Parathyroid adenoma (tissue), 2 donors: ENCODE results near the gene CAMK2B.

Source experiments
- H2AFZ ChIP-seq: fragments of 300-600 bp; sonication (generic); one replicate; pipeline ENCODE4 v1.7.0; 2017; ENCODE audit warnings: antibody characterized with exemption, mild to moderate bottlenecking
- H3K27ac ChIP-seq: fragments of 300-600 bp; sonication (generic); one replicate; pipeline ENCODE4 v1.7.0; 2017
- H3K27me3 ChIP-seq: fragments of 300-600 bp; sonication (generic); one replicate; pipeline ENCODE4 v1.7.0; 2017; ENCODE audit warnings: low read length; ENCODE audit not compliant: control insufficient read depth, insufficient read depth
- H3K36me3 ChIP-seq: fragments of 300-600 bp; sonication (generic); one replicate; pipeline ENCODE4 v1.7.0; 2017; ENCODE audit warnings: low read length; ENCODE audit not compliant: control insufficient read depth, insufficient read depth
- H3K4me1 ChIP-seq: fragments of 300-600 bp; sonication (generic); one replicate; pipeline ENCODE4 v1.7.0; 2017; ENCODE audit warnings: control low read depth
- H3K4me2 ChIP-seq: fragments of 300-600 bp; sonication (generic); one replicate; pipeline ENCODE4 v1.7.0; 2017; ENCODE audit warnings: low read length
- H3K4me3 ChIP-seq: fragments of 300-600 bp; sonication (generic); one replicate; pipeline ENCODE4 v1.7.0; 2017; ENCODE audit warnings: low read depth, low read length
- H3K79me2 ChIP-seq: fragments of 300-600 bp; sonication (generic); one replicate; pipeline ENCODE4 v1.7.0; 2017; ENCODE audit warnings: control low read depth
- H3K9ac ChIP-seq: fragments of 300-600 bp; sonication (generic); one replicate; pipeline ENCODE4 v1.7.0; 2017; ENCODE audit warnings: mild to moderate bottlenecking
- H3K9me3 ChIP-seq: fragments of 300-600 bp; sonication (generic); one replicate; pipeline ENCODE4 v1.7.0; 2017; ENCODE audit warnings: low read length; ENCODE audit not compliant: control insufficient read depth
- TF ChIP-seq, protein P1 (sequence below): fragments of 300-600 bp; sonication (generic); IDR thresholded peaks from one replicate; pipeline ENCODE4 v1.7.0; 2017; ENCODE audit warnings: antibody characterized with exemption, mild to moderate bottlenecking
- donor health status: primary hyperparathyroidism.

Gene CAMK2B

GRCh38 chr7:44212581-44213184 is 112.7 kb downstream of the CAMK2B start:
- H3K9me3 ChIP-seq = no peaks in the 10 kb centered on the region
- H3K27me3 ChIP-seq = no peaks in the 10 kb centered on the region
- H2AFZ ChIP-seq = no peak overlapping the region
- no peak overlapping the region for H3K27ac ChIP-seq
- TF ChIP-seq, protein P1, sequence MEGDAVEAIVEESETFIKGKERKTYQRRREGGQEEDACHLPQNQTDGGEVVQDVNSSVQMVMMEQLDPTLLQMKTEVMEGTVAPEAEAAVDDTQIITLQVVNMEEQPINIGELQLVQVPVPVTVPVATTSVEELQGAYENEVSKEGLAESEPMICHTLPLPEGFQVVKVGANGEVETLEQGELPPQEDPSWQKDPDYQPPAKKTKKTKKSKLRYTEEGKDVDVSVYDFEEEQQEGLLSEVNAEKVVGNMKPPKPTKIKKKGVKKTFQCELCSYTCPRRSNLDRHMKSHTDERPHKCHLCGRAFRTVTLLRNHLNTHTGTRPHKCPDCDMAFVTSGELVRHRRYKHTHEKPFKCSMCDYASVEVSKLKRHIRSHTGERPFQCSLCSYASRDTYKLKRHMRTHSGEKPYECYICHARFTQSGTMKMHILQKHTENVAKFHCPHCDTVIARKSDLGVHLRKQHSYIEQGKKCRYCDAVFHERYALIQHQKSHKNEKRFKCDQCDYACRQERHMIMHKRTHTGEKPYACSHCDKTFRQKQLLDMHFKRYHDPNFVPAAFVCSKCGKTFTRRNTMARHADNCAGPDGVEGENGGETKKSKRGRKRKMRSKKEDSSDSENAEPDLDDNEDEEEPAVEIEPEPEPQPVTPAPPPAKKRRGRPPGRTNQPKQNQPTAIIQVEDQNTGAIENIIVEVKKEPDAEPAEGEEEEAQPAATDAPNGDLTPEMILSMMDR = no peak
- peaks cover 3% of the 10 kb centered on the region for H3K79me2 ChIP-seq
- no peak overlapping the region for H3K9ac ChIP-seq
- H3K4me3 ChIP-seq = no peak overlapping the region
- peaks cover 4% of the 10 kb centered on the region for H3K4me1 ChIP-seq
- H3K36me3 ChIP-seq = no peaks in the 10 kb centered on the region
- no peak overlapping the region for H3K4me2 ChIP-seq

DNA sequence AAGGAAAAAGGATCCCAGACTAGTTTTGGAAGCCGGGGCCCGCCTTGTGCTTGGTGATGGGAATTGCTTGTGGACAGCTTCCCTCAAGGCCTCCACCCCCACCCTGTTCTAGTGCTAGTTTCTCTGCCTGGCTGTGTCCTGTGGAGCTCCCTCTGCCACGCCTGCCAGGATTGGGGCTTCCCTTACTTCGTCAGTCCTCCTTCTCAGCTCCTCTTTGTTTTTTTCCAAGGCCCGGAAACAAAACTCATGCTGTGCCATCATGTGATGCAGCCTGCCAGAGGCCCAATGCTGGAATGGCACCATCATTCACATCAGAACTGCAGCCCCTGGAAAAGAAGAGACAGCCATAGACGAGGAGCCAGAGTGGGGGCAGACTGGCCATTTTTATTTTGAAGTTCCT is 113.4 kb downstream of the CAMK2B start:
- H3K4me3 ChIP-seq = no peak overlapping the region
- H3K36me3 ChIP-seq = no peaks in the 10 kb centered on the region
- H3K79me2 ChIP-seq = peaks cover 3% of the 10 kb centered on the region
- TF ChIP-seq, protein P1 = no peak
- H3K4me2 ChIP-seq = no peak overlapping the region
- no peak overlapping the region for H3K27ac ChIP-seq
- H3K9ac ChIP-seq = no peak overlapping the region
- peaks cover 4% of the 10 kb centered on the region for H3K4me1 ChIP-seq
- no peak overlapping the region for H2AFZ ChIP-seq
- no peaks in the 10 kb centered on the region for H3K27me3 ChIP-seq
- no peaks in the 10 kb centered on the region for H3K9me3 ChIP-seq

GRCh38 chr7:44211126-44211675 is 114.2 kb downstream of the CAMK2B start:
- peaks cover 3% of the 10 kb centered on the region for H3K79me2 ChIP-seq
- no peak overlapping the region for H3K4me3 ChIP-seq
- H3K27ac ChIP-seq = no peak overlapping the region
- H3K9ac ChIP-seq = no peak overlapping the region
- H3K9me3 ChIP-seq = no peaks in the 10 kb centered on the region
- H3K36me3 ChIP-seq = no peaks in the 10 kb centered on the region
- no peak overlapping the region for H3K4me2 ChIP-seq
- TF ChIP-seq, protein P1 = no peak
- H2AFZ ChIP-seq = no peak overlapping the region
- no peaks in the 10 kb centered on the region for H3K27me3 ChIP-seq
- peaks cover 4% of the 10 kb centered on the region for H3K4me1 ChIP-seq

DNA sequence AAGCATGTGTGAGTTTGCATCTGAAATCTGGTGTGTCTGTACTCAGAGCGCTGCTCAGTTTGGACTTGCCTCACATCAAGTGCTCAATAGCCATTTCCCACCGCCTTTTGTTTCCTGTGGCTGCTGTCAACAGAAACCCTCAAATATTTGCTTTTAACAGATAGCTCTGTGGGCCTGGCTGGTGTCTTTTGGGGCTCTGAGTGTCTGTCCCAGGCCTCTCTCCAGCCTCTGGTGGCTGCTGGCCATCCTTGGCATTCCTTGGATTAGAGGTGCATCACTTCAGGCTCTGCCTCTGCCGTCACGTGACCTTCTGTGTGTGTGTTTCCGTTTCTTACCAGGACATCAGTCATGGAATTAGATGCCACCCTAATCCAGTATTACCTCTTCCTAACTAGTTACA is 115.3 kb downstream of the CAMK2B start:
- Histone ChIP-seq H3K79me2 (peaks cover 3% of the 10 kb centered on the region), H3K9ac (no peak overlapping the region), H3K4me1 (no peaks in the 10 kb centered on the region), H3K27ac (no peak overlapping the region), H3K36me3 (no peaks in the 10 kb centered on the region), H2AFZ (no peak overlapping the region), H3K9me3 (no peaks in the 10 kb centered on the region), H3K4me2 (no peak overlapping the region), H3K27me3 (no peaks in the 10 kb centered on the region), H3K4me3 (no peak overlapping the region)
- TF ChIP-seq, protein P1 = no peak

GRCh38 chr7:44208085-44208484 is 117.3 kb downstream of the CAMK2B start:
- Histone ChIP-seq H3K9ac (no peak overlapping the region), H3K27me3 (no peaks in the 10 kb centered on the region), H3K4me2 (no peak overlapping the region), H3K9me3 (no peaks in the 10 kb centered on the region), H3K4me3 (no peak overlapping the region), H3K27ac (no peak overlapping the region), H3K4me1 (no peaks in the 10 kb centered on the region), H3K36me3 (no peaks in the 10 kb centered on the region), H2AFZ (no peak overlapping the region), H3K79me2 (peaks cover 6% of the 10 kb centered on the region)
- TF ChIP-seq, protein P1 = no peak
